GM04504 (cell line): ENCODE measurements around the gene ANO9.

Experiments
- DNase-seq: peaks from one replicate; pipeline ENCODE4 v3.0.0-alpha.2; 2012; ENCODE audit warnings: low read depth

Gene ANO9

DNA sequence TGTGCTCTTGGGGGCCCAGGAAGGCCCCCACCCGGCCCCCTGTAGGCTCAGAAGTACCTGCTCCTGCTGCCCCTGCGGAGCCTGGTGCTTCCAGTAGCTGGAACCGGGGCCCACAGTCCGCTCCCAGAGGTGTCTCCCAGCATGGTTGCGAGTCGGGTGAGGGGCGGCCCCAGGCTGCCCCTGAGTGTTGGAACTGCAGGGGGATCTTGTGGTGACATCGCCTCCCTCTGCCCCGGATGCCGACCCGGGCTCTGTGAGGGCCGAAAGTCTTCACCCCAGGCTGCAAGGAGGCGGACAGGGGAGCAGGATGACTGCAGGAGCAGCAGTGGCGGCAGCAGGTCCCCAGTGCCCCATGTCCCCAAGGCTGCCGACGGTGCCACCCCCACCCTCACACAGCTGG, 57.3 kb downstream of the ANO9 start:
- no peak for DNase-seq

DNA sequence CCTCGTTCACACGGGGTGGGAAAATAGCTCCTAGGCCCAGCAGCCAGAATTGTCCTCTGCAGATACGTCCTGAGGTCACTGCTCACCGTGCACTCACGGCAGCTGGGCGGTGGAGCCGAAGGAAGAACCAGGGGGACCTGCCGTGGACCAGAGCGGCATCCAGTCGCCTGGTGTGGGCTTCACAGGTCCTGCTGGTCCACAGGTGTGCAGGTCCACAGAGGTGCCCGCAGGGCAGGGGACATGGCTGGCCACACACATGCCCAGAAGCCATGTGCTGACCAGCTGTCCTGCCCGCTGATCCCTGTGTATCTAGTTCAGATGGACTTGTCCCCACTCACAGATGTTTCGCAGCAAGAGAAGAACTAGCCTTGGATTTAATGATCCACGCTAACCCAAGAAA, 58.4 kb downstream of the ANO9 start:
- DNase-seq: no peak

DNA sequence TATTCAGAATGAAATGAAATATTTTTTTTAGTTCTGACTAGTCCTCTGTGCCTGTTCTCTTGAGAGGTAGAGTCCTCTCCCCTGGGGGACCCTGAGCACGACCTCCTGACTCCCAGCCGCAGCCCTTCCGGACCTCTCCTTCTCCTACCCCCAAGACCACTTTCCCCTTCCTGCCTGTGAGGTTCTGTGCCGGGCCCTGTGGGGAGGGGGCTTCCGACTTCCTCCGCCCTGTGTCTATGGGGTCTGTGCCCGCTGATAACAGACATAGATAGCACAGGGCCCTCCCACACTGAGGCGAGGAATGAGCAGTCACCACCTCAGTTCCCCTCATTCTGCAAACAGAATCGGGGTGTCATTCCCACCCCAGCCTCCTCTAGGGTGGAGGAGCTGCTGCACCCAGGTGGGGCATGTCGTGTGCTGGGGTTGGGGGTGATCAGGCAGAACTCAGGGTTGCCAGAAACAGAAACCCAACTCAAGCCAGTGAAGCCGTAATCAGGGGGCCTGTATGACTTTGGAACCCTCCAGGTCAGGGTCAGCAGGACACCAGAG, 59.7 kb downstream of the ANO9 start:
- DNase-seq: no peak

DNA sequence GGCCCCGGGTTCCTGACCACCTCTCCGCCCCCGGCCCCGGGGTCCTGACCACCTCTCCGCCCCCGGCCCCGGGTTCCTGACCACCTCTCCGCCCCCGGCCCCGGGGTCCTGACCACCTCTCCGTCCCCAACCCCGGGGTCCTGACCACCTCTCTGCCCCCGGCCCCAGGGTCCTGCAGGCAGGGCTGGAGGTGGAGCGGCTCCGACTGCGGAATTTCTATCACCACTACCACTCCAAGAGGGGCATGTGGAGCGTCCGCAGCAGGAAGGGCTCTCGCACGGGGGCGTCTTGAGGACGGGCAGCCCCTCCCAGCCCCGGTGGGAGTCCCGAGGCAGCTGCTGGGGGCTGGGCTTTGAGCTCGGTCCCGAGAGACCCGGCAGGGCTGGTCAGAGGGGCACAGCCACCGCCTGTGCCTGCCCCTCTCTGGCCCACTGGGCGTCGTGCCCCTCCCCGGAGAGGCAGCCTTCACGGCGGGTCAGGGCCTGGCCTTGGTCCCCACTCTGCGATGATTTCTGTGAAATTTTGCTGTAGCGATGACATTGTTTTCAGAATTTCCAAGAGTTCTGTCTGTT, 60.2 kb downstream of the ANO9 start:
- no peak for DNase-seq

DNA sequence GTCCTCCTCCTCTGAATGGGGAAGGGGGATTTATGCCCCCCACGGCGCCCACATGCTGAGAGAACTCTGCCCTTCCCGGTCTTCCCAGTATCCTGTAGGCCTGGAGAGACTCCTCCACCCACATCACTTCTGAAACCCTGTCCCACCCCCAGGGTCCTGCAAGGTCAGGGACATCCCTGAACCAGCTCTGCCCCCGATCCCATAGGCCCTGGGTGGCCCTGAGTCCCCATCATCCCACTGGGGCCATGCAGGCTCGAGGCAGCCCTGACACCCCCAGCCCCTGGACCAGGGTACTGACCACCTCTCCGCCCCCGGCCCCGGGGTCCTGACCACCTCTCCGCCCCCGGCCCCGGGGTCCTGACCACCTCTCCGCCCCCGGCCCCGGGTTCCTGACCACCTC, 60.8 kb downstream of the ANO9 start:
- DNase-seq: no peak

DNA sequence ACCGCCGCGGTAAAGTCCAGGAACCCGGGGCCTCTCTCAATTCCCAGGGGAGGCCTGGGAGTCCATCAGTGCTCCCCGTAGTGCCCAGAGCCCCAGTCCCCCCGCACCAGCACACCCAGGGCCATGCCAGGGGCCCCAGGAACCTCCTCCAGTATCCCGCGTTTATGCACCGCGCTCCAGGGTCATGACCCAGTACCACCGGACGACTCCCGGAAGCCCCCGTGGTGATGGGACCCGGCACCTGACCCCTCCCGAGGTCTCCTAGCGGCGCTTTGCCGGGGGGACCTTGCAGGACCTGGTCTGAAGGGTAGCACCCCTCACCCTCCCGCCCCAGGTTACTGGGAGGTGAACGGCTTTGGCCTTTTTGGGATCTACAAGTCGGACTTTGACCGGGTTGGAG, 61.3 kb downstream of the ANO9 start:
- no peak for DNase-seq

DNA sequence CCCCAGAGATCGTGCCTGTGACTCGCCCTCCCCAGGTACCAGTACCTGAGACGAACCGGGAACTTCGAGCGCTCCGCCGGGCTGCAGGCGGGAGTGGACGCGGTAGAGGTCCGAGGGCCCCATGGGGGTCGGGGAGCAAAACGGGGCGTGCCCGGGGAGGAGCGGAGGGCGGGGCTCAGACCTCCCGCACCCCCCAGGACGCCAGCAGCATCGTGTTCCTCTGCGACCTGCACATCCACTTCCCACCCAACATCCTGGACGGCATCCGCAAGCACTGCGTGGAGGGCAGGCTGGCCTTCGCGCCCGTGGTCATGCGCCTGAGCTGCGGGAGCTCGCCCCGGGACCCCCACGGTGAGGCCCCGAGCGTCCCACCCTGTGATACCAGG, 61.7 kb downstream of the ANO9 start:
- DNase-seq: no peak

DNA sequence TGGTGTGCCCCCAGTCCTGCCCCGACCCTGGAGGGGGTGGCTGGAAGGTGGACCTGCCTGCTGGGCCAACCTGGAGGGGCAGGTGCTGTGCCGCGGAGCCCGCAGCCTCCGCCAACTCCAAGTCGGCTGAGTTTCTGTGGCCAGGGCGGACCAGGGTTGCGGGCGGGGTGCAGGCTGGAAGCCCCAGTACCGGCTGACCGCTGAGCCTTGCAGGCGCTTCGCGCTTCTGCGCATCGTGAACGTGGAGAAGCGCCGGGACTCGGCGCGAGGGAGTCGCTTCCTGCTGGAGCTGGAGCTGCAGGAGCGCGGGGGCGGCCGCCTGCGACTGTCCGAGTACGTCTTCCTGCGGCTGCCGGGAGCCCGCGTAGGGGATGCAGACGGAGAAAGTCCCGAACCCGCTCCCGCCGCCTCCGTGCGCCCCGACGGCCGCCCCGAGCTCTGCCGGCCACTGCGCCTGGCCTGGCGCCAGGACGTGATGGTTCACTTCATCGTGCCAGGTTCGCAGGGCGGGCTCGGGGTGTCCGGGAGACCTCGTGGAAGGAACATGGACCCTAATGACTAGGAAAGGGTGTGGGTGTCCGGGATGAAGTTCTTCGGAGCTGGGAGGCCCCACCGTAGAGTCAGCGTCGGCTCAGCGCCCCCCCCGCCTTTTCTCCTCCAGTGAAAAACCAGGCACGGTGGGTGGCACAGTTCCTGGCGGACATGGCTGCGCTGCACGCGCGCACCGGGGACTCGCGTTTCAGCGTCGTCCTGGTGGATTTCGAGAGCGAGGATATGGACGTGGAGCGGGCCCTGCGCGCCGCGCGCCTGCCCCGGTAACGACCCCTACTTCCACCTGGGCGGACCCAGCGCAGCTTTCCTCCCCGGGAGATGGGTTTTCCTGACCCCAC, 62.4 kb downstream of the ANO9 start:
- no peak for DNase-seq

DNA sequence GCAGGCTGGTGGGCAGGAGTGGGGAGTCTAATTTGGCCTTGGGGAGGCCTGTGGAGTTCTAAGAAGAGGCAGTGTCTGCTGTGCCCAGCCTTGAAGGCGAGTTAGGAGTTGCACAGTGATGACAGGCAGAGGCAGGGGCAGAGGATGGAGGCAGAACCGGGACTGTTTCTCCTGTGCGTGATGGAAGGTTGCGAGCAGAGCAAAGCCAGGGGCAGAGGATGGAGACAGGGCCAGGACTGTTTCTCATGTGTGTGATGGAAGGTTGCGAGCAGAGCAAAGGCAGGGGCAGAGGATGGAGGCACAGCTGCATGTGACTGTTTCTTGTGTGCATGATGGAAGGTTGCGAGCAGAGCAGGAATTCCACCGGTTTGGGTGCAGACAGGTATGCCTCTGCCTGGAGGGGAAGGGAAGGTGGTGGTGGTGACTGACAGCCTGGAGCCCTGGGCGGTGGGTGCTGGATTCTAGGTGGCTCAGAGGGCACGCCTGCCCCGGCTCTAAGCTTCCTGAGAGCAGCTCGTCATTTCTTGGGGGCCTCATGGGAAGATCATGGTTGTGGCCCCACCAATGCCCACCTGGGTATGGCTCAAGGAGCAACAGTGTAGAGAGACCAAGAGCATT, 63.8 kb downstream of the ANO9 start:
- DNase-seq: no peak

DNA sequence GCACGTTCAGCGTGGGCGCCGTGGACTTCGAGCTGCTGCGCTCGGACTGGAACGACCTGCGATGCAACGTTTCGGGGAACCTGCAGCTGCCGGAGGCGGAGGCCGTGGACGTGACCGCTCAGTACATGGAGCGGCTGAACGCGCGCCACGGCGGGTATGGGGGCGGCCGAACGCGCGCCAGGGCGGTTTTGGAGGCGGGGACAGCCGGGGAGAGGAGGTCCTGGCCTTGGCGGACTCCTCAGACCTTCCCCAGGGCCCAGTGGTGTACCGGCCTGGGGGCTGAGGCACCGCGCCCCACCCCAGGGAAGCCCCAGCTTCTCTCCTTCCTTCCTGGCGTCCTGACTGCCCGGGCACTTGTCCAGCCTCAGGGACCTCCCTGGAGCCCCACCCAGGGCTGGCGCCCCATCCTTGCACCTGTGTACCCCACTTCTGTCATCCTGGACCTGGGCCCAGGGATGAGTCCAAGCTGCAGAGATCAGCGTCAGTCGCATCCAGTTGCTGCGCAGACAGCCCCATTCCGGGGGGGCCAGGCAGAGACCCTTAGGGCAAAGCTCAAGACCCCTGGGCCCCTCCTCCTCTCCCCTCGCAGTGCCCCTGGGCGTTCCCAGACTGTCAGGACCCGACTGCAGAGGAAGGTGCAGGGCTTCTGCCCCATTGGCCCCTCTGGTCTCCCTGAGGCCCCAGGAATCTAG, 64.5 kb downstream of the ANO9 start:
- no peak for DNase-seq

DNA sequence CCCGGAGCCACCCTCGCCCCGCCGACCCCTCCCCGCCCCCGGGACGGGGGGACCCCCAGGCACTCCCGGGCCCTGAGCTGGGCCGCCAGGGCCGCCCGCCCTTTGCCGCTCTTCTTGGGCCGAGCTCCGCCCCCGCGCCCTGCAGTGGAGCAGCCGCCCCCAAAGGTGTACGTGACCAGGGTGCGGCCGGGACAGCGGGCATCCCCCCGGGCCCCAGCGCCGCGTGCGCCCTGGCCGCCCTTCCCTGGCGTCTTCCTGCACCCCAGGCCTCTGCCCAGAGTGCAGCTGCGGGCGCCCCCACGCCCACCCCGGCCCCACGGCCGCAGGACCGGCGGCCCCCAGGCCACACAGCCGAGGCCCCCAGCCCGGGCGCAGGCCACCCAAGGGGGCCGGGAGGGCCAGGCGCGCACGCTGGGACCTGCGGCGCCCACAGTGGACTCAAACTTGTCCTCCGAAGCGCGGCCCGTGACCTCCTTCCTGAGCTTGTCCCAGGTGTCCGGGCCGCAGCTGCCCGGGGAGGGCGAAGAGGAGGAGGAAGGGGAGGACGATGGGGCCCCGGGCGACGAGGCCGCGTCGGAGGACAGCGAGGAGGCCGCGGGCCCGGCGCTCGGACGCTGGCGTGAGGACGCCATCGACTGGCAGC, 65.2 kb downstream of the ANO9 start:
- no peak for DNase-seq

DNA sequence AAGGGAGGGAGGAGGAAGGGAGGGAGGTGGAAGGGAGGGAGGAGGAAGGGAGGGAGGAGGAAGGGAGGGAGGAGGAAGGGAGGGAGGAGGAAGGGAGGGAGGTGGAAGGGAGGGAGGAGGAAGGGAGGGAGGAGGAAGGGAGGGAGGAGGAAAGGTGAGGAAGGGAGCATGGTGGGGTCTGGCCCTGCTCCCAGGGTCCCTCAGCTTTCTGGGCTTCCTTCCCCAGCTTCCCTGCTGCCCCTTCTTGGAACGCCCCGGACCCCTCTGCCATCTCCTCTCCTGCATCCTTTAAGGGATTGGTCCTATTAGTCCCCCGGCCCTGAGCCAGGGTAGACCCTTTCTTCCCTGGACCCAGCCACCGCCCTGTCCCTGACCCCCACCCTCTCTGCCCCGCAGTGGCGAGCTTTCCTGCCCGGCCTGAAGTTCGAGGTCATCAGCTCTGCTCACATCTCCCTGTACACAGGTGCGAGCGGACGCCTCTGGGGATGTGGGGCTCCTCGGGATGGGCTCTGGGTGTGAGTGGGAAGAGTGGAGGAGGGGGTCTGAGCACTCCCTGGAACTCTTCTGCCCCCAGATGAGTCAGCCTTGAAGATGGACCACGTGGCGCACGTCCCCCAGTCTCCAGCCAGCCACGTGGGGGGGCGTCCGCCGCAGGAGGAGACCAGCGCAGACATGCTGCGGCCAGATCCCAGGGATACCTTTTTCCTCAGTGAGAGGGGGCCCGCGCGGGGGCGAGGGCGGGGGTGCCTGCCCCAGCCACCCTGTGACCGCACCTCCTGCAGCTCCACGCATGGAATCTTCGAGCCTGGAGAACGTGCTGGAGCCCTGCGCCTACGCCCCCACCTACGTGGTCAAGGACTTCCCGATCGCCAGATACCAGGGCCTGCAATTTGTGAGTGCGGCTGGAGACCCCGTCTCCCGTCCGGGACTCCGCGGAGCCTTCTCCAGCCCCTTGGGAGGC, 66.5 kb downstream of the ANO9 start:
- DNase-seq: no peak

DNA sequence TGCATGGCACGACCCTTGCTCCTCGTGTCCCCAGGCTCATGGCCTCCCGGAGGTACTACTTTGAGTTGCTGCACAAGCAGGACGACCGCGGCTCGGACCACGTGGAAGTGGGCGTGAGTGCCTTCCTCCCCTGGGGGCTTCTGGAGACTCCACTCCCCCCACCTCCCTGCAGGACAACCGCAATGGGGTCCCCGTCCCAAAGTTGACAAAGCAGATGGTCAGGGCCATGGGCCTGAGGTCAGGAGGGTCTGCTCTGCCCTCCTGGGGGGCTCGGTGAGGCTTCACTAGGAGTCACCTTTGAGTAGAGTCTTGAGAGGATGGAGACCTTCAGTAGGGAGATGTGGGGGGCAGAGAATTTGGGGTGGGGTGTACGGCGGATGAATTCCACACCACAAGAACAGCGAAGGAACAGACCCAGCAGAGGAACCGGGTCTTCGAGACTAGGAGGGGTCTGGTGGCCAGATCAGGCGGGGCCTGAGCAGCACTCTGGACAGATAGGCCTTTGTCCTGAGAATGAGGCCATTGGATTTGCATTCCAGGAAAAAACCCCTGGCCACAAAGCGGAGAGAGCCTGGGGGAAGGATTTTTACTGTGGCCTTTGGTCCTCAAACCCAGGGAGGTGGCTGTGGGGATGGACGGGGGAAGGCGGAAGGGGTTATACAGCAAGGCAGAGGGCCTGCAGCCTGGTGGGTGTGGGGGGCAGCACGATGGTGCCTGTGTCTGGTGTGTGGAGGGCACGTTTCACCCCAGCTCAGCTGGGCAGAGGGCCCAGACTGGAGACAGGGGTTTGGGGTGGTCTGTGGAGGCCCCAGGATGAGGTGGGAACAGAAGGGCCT, 67.9 kb downstream of the ANO9 start:
- no peak for DNase-seq

DNA sequence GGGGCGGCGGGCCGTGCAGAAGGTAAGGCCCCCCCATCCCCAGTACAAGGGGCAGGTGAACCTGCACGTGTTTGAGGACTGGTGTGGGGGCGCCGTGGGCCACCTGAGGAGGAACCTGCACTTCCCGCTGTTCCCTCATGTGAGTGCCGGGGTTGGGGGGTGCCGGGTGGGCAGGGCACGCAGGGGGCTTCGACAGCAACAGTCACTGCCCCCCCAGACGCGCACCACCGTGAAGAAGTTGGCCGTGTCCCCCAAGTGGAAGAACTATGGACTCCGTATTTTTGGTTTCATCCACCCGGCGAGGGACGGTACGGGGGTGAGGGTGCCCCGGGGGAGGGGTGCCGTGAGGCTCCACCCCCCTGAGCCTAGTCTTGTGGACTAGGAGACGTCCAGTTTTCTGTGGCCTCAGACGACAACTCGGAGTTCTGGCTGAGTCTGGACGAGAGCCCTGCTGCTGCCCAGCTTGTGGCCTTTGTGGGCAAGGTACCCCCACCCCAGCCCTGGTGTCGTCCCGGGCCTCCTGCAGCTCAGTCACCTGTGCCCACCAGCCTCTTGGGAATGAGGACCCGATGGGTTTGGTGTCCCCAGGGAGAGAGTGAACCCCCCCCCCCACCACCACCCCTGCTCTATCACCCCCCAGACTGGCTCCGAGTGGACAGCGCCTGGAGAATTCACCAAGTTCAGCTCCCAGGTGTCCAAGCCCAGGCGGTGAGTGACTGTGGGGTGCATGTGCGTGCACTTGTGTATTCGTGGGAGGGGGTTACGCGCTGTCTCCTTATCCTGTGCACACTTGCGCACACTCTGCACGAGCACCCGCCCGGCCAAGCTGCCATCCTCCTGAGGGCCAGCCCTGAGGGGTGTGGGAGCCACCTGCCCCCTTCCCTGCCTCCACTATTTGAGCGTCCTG, 68.7 kb downstream of the ANO9 start:
- DNase-seq: no peak

DNA sequence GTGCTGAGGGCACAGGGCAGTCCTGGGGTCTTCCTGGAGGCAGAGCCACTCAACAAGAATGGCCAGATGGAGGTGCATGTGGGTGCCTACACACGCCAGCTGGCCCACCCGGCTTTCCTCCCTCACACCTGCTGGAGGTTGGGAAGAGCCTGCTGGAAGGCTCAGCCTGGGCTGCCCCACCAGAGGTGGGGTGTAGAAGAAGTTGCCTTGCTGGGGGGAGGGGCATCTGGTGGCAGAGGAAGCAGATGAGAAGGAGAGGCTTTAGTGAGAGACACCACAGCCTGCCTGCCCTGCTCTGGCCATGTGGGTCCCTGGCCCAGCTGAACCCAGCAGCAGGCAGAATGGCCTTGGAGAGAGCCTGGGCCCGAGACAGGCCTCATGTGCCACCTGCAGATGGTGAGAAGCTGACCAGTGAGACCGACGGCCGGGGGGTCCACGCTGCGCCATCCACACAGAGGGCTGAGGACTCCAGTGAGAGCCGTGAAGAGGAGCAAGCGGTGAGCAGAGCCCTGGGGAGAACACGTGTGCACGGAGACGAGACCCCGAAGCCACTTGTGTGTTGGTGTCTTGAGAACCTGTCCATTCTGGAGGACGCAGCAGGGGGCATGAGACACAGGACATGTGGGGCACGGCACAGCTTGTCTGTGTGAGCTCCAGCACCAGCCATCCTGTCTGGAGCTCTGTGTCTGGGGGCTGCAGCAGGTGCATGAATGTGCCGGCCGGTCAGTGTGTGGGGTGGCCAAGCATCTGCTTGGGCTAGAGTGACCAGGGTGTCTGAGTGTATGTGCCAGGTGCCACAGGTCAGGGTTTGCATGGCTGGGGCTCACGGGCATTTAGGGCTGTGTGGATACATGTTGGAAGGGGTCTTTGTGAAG, 69.9 kb downstream of the ANO9 start:
- DNase-seq: no peak

DNA sequence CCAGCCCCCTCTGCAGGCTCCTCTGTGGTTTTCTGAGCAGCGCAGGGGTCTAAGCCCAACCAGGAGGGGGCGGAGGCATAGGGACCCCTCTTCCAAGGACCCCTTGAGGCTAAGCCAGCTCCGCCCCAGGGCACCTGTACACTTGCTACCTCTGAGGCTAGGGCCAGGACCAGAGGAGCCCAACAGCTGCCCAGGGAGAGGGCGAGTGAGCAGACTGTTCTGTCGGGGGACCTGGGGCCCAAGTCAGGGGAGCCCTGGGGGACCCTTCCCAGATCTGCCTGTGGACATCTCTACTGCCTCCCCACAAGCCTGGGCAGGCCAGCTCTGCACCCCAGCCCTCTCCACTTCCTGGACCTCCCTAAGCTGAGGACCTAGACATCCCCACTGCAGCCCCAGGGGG, 70.8 kb downstream of the ANO9 start:
- no peak for DNase-seq

DNA sequence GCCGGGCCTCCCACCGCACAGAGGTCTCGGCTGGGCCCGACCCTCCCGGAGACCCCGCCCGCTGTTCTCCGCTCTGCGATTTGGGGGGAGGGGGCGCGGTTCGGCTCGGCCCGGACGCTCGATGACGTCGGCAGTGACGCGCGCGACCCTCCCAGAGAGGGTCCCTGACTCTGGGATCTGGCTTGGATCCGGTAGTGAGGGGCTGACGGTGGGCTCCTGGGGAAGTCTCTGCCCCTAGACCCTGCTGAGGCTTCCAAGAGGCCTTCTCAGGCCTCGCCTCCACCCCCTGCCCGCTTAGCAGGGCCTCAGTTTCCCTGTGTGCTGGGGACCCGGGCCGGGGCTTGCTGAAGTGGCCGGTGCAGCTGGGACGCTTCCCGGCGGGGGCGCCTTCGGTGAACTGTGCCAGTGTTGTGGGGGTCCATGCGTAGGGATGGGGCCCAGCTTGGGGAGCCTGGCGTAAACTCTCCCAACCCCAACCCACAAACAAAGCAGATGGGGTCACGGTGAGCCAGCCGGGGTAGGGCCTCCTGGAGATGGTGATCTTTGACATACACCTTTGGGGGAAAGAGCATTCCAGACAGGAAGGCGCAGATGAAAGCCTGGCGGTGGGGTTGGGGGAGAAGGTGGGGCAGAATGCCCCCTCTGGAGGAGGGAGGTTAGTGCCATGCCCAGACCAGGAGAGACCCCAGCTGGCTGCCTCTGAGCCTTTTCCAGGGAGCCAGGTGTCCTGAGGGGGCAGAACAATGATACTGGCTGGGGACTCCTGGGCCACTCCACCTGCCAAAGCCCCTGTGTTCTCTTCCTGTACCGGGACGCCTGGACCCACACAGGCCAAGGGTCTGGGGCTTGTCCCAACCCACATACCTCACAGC, 71.5 kb downstream of the ANO9 start:
- no peak for DNase-seq
